ENCODE data around the gene DAB1. TPM values are rescaled to one million over a fixed set of nuclear protein-coding genes. Genes with fewer than 3 reads are reported as not detected.

The DAB1 gene
- total RNA-seq, 1 donor from 2014 or later: not detected

DNA sequence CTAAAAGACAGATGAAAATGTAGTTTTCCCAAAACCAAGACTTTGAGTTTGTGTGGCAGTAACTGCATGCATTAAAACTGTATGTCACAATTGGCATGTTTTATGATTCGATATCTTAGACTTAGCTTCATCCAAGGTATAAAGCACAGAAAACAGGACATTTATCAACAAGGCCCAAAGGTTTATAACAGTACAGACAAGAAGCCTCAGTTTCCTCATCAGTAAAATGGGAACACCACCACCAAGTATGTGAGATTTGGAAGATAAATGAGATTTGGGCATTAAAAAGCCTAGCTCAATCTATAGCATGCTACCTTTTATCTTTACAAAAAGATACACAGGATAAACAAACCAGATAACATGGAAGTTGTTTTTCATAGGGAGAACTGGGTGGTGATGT, 128.5 kb downstream of the DAB1 start:
- TF ChIP-seq, protein P1, sequence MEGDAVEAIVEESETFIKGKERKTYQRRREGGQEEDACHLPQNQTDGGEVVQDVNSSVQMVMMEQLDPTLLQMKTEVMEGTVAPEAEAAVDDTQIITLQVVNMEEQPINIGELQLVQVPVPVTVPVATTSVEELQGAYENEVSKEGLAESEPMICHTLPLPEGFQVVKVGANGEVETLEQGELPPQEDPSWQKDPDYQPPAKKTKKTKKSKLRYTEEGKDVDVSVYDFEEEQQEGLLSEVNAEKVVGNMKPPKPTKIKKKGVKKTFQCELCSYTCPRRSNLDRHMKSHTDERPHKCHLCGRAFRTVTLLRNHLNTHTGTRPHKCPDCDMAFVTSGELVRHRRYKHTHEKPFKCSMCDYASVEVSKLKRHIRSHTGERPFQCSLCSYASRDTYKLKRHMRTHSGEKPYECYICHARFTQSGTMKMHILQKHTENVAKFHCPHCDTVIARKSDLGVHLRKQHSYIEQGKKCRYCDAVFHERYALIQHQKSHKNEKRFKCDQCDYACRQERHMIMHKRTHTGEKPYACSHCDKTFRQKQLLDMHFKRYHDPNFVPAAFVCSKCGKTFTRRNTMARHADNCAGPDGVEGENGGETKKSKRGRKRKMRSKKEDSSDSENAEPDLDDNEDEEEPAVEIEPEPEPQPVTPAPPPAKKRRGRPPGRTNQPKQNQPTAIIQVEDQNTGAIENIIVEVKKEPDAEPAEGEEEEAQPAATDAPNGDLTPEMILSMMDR (IDR thresholded peaks at IDR 0.05): no peak
- Mint-ChIP-seq H3K9me3 (ENCODE audit: low read depth) (no peaks in the 10 kb centered on the region), H3K27me3 (ENCODE audit: low read depth) (peaks cover 7% of the 10 kb centered on the region), H3K36me3 (ENCODE audit: low read depth) (no peaks in the 10 kb centered on the region), H3K27ac (ENCODE audit: unreplicated experiment) (no peak overlapping the region), H3K4me3 (ENCODE audit: unreplicated experiment) (no peak overlapping the region), H3K4me1 (ENCODE audit: low read depth) (peaks cover 4% of the 10 kb centered on the region)
- no peak for DNase-seq (ENCODE audit: low spot score)

DNA sequence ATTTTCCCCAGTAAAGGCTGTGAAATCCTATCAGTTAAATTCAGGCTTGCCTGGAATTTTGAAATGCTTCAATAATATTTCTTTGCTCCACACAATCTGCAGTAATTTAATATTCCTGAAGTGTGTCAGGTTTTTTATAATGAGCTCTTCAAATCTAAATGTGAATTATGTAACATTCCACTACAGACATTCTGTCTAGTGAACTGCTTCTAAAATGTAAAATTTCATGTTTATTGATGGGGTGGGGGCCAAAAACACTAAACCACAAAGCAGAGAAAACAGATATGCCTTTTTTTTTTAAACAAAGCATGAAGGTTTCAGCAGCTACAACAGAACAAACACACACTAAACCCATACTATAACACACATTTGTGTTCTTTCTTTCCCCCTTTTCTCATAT, 129.7 kb downstream of the DAB1 start:
- Mint-ChIP-seq H3K9me3 (ENCODE audit: low read depth) (no peaks in the 10 kb centered on the region), H3K4me3 (ENCODE audit: unreplicated experiment) (no peak overlapping the region), H3K36me3 (ENCODE audit: low read depth) (no peaks in the 10 kb centered on the region), H3K27ac (ENCODE audit: unreplicated experiment) (no peak overlapping the region), H3K27me3 (ENCODE audit: low read depth) (peaks cover 17% of the 10 kb centered on the region), H3K4me1 (ENCODE audit: low read depth) (no peaks in the 10 kb centered on the region)
- no peak for DNase-seq (ENCODE audit: low spot score)
- TF ChIP-seq, protein P1 (IDR thresholded peaks at IDR 0.05): no peak

DNA sequence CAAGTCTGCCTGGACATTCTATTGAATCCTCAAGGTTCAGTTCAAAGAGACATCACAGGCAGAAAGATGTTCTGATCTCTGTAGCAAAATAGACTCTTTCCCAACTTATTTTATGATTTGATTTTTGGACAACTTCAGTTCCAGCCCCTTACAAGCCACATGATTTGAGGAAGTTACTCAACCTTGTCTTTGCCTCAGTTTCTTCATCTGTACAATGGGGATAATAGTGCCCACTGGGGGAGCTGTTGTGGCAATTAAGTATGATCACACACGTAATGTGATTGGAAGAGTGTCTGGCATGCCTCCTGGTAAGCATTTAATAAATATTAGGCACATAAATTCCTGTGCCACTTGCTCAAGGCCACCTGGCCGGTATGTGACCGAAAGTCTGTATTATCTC, 130.6 kb downstream of the DAB1 start:
- Mint-ChIP-seq H3K9me3 (ENCODE audit: low read depth) (no peaks in the 10 kb centered on the region), H3K4me3 (ENCODE audit: unreplicated experiment) (no peak overlapping the region), H3K27me3 (ENCODE audit: low read depth) (peaks cover 21% of the 10 kb centered on the region), H3K4me1 (ENCODE audit: low read depth) (no peaks in the 10 kb centered on the region), H3K36me3 (ENCODE audit: low read depth) (peaks cover 1% of the 10 kb centered on the region), H3K27ac (ENCODE audit: unreplicated experiment) (no peak overlapping the region)
- no peak for DNase-seq (ENCODE audit: low spot score)
- TF ChIP-seq, protein P1 (IDR thresholded peaks at IDR 0.05): no peak

DNA sequence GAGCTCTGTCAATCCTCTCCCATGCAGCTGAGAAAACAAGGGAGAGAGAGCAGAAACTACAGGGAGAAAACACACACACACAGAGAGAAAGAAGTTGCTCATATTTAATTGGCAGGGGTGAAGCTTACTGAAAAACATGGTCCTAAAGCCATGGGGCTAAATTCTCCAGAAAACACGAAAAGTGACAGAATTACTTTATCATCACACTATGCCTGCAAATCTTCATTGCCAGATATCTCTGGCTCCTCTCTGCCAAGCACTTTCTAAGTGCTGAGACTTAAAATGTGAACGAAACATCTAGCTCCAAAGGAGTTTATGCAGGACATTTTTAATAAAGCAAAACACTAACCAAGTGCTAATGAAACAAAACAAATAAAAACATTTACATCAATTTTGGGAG, 134.1 kb downstream of the DAB1 start:
- H3K27me3 Mint-ChIP-seq (ENCODE audit: low read depth): peaks cover 21% of the 10 kb centered on the region
- TF ChIP-seq, protein P1 (IDR thresholded peaks at IDR 0.05): no peak
- no peaks in the 10 kb centered on the region for H3K9me3 Mint-ChIP-seq (ENCODE audit: low read depth)
- H3K4me1 Mint-ChIP-seq (ENCODE audit: low read depth): no peaks in the 10 kb centered on the region
- H3K4me3 Mint-ChIP-seq (ENCODE audit: unreplicated experiment): no peak overlapping the region
- no peak for DNase-seq (ENCODE audit: low spot score)
- no peak overlapping the region for H3K27ac Mint-ChIP-seq (ENCODE audit: unreplicated experiment)
- H3K36me3 Mint-ChIP-seq (ENCODE audit: low read depth): peaks cover 1% of the 10 kb centered on the region

DNA sequence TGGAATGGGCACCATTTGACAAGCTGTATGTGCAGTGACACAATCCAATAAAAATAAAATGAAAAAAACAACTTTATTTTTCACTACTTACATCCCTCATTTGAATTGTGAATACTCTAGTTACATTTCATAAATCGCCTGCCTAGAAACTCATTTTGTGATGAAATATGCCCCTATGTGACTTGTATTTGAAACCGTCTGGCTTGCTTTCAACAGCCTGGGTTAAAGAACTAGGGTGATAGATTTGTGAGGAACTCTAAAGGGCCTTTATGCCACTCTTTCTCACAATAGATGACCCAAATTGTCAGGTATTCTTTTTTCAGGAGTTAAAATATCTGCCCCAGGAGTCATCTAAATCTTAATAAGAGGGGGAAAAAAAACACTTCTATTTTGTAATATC, 137.9 kb downstream of the DAB1 start:
- TF ChIP-seq, protein P1 (IDR thresholded peaks at IDR 0.05): no peak
- no peaks in the 10 kb centered on the region for H3K4me1 Mint-ChIP-seq (ENCODE audit: low read depth)

More for the DNA sequence above, 137.9 kb downstream of the DAB1 start:
- DNase-seq (ENCODE audit: low spot score): no peak
- H3K4me3 Mint-ChIP-seq (ENCODE audit: unreplicated experiment): no peak overlapping the region
- peaks cover 1% of the 10 kb centered on the region for H3K36me3 Mint-ChIP-seq (ENCODE audit: low read depth)
- H3K27ac Mint-ChIP-seq (ENCODE audit: unreplicated experiment): no peak overlapping the region
- H3K9me3 Mint-ChIP-seq (ENCODE audit: low read depth): no peaks in the 10 kb centered on the region
- H3K27me3 Mint-ChIP-seq (ENCODE audit: low read depth): peaks cover 20% of the 10 kb centered on the region
